RCC 7860 (cell line): ENCODE measurements around the gene HTRA1.
A peak's percentile ranks its signal among the peaks of the same experiment; 100 is the strongest.

Experiments used
- DNase-seq: peaks from one replicate; pipeline ENCODE4 v3.0.0-alpha.2; 2015; ENCODE audit warnings: low spot score
- FAIRE-seq: peaks from 2 replicates; lab custom pipeline; 2012; peaks lifted over from hg19 to GRCh38; lab: Jason Lieb, UNC

Gene HTRA1

DNA sequence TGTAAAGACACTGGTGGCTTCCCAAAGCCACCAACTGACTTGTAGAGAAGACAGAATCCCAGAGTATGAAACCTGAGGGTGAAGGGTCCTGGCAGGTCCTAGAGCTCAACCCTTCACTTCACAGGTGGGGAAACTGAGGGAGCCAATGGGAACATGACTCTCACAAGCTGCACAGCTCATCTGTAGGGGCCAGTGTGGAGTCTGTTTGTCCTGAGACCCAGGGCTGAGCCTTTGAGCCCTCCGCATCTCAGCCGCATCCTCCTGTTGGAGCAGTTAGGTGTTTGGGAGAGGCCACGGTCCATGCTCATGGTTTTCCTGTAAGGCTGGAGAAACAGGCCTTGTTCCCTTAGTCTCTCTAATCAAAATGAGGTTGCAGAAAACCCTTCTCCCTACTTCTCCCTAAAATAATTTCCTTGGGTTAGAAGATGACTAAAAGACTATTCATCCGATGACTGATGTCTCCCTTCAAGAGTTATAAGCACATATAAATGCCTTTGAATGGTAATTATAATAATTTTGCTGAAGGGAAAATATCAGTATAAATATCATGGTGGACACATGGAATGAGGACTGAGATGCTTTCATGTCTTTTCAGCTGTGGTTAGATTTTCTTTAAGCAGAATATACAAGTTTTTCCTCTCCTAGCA lies 10.3 kb downstream of the HTRA1 start:
- DNase-seq (no peak), FAIRE-seq (peak; percentile 41)

DNA sequence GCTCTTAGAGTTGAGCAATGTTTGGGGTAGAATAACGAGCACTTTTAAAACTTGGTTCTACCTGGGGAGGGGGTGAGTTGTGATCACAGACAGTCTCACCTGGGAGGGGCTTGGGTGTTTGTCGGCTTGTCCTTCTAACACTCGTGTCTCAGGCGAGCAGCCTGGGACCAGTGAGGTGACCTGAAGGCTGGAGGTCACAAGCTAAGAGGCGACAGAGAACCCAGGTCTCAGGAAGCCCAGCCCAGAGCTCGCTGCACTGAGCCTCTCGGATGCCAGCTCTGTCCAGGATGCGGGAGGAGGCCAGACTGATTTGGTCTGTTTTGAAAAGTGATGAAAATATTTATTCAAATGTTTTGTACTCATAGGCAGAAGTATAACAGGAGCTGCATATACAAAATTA lies 11.8 kb downstream of the HTRA1 start:
- DNase-seq (no peak), FAIRE-seq (no peak)

DNA sequence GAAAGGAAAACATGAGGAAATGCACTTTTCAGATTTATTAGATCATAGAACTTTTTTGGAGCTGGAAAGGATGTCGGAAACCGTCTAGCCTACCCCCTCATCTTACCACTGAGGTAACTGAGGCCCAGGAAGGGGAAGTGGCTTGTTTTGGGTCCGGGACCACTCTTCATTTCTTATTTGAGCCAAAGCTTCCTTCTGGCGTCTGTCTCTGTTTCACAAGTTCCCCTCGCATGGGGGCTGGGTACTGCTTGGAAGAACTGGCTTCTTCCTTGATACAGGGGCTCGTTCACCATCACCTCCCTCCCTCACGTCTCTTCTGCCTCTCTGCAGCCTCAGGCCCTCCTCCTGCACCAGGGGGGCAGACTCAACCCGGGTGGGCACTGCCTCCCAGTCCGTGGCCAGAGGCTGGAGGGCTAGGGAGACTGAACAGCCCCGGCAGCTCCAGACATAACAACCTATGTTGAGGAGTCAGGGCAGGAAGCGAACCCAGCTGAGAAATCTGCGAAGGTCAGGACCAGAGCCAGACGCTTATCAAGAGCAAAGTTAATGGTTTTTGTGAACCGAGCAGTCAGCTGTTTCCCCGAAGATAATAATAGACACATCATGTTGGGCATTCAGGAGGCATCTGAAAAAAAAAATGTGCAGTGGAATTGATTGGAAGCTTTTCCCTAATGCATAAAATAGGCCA lies 12.9 kb downstream of the HTRA1 start:
- FAIRE-seq (no peak), DNase-seq (no peak)

DNA sequence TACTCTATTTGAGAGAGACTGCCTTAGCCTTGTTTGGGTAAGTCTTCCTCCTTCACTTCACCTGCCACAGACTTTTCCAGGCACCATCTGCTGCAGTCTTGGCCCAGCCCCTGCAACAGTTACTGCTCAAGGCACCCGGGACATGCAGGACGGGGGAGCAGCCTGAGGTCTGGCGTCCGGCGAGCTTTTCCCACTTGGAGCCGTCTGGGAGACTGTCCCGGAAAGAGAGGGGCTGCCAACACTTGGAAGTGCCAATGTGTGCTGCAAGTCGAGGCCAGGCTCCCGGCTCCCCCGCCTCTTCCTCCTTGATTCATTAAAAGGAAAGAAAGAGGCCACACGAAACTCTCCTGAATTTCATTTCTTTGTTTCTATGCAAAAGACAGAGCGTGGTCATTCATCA lies 13.7 kb downstream of the HTRA1 start:
- FAIRE-seq (no peak), DNase-seq (no peak)

DNA sequence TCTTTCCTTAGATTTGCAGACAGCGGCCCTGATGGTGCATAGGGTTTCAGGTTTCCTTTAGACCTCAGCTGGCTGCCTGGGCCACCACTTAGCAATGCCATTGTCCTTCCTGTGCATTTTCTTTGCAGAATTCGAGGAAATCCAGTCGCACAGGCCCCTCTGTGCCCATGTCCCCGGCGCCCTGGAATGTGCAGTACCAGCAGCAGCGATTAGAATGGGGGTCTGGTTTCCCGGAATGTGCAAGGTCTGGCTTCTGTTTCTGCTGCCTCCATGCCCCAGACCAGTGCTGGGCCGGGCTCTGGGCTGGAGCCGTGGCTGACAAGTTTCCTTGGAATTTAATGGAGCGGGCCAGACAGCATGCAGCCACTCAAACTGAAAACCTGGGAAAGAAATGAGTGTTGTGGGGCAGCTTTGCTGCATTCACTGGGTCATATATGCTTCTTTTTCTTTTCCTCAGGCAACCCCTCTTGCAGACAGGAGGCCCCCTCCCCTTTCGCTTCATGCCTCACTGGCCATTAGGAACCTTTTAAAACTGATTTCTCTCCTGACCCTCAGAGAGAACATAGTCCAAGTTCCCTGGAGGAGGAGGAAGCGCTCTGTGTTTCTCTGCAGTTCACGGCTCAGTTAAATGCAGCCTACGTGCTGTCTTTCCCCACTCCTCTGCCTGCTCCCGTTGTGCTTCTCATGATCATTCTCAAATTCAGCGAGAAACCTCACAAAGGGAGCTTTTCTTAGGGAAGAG lies 14.4 kb downstream of the HTRA1 start:
- DNase-seq, result no peak
- no peak for FAIRE-seq

DNA sequence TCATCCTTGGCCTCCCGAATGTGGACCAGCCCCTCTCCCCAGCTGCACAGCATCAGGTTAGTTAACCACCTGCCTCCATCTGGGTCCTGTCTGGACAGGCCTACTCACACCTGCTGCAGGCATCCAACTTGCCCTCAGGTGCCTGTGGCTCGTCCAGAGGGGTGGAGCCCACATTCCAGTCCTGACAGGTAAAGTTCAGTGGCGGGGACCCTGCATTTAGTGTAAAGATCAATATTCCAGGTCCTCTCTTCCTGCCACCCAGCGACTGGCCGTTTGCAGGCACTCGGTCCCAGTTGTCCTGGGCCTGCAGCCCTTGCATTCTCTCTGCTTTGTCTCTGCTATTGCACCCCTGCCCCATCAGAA lies 15.0 kb downstream of the HTRA1 start:
- DNase-seq (no peak), FAIRE-seq (no peak)

DNA sequence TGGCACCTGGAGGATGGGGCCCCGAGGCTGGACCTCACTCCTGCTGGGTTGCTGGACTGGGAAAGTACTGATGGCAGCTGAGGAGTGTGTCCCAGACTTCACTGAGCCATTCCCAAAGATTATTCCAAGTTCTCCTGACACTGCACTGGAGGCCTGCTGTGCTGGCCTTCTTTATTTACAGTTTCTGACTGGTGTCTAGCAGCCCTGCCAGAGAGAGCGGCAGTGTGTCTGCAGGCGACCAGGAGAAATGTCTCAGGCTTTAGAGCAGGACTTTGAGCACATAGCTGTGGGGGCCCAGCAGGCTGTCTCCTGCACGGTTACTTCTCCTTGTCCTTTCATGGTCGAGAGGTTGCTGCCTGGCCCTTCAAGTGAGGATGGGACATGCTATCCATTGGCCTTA lies 16.1 kb downstream of the HTRA1 start:
- FAIRE-seq (no peak), DNase-seq (no peak)

DNA sequence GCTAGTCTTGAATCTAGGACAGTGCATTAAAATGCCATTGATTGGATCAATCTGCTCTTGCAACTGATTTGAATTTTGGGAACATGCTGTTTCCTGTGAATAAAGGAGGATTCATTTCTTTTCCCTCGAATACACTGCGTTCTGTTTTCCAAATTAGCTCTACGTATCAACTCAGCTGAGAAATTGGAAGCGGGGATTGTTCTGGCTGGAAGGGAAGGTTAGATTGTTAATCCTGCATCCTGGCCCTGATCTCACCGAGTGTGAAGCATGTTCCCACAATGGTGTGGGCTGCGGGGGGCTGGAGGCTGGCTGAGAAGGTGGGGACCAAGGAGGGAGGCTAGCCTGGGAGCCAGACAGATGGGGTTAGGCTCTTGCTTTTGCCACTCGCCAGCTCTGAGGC lies 17.6 kb downstream of the HTRA1 start:
- no peak for FAIRE-seq
- no peak for DNase-seq

DNA sequence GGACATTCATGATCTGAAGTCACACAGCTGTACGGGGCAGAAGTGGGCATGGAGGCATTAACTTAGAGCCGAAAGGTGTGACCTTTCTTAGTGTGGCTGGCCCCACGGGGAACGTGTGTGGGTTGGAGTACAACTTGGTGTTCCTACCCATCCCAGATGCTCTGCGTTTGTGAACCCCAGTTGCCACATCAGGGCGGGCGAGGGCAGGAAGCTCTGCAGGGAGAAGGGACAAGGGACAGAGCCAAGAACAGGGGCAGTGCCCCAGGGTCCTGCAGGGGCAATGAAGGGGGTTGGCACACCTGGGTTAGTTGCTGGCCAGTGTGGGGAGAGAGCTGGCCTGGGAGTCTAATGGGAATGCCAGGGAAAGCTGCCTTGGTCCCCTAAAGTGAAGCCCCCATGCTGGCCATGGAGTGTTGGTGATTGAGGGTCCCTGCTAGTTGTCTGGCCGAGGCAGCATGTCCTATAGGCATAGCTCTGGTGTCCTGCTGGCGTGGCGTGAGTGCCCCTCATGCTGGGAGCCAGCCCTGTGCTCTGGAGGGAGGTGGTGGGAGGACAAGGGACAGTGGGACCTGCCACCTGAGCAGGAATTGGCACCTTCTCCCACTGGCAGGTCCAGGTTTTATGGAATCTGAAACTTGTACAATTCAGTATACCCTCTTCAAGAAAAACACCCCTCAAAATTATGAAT lies 18.9 kb downstream of the HTRA1 start:
- DNase-seq, result no peak
- no peak for FAIRE-seq

DNA sequence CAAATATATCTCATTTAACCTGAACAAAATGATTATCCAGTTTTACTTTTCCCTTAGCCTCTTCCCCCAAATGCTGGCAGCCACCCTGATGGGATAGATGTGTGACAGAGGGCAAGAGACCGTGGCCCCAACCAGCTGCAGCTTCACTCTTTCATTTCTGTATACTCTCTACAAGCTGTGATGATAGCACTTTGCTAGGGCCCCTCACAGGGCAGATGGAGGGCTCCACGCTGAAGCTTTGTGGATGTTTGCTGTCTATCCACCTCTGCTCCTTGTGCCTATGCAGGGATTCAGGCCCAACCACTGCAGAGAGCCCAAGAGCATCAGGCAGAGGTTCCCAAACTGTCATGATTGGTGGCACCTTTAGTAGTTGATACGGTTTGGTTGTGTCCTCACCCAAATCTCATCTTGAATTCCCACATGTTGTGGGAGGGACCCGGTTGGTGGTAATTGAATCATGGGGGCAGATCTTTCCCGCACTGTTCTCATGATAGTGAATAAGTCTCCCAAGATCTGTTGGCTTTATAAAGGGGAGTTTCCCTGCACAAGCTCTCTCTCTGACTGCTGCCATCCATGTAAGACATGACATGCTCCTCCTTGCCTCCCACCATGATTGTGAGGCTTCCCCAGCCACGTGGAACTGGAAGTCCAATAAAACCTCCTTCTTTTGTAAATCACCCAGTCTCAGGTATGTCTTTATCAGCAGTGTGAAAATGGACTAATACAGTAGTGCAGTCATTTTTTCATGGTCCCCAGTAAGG lies 20.1 kb downstream of the HTRA1 start:
- no peak for FAIRE-seq

DNA sequence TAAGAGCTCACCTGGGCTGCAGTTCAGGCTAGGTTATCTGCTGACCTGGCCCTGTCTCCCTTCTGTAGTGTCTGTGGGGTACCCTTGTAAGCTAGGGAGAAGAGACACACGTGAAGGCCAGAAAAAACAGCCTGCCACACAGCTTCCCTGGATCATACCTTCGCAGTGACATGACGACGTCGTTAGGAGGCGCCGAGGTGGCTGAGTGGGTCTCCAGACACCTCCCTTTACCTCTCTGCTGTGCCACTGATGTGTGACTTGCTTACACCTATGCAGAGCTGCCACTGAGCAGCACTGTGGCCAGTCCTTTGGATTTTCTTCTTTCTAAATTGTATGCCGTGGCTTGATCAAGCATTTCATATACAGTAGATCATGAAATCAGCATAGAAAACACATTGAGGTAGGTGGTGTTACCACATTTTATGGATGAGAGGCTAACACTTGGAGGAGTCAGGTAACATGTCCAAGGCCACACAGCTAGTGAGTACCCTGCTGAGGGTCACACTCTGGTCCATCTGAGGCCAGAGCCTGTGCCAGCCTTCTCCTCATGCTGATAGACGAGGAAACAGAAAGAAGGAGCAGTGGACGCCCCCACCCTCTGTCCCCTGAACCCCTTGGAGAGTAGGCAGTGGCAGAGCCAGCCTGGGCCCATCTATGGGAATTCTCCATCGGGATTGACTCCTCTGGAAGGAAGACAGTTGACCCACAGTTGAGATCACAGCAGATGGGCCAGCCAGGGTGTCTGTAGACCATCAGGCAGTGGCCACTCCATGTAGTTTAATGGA lies 23.1 kb downstream of the HTRA1 start:
- FAIRE-seq (no peak), DNase-seq (no peak)

More for the DNA sequence above, 20.1 kb downstream of the HTRA1 start:
- DNase-seq, result no peak

DNA sequence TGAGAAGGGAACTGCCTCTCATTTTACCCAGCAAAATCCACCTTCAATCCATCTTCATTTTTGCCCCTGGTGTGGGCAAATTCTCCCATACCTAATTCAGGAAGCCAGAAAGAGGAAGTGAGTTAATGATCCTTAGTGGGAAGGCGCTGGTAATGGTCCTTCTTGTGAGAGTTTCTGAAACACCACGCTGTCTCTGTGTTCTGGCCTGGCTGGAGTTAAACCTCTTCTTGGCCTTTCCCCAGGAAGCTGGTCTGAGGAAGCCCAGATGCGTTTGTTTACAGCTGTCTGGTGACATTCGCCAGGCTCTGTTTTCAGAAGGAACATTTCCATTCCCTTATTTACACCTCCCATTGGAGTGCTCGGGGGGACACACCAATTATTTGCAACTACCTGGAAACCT lies 24.3 kb downstream of the HTRA1 start:
- no peak for FAIRE-seq

DNA sequence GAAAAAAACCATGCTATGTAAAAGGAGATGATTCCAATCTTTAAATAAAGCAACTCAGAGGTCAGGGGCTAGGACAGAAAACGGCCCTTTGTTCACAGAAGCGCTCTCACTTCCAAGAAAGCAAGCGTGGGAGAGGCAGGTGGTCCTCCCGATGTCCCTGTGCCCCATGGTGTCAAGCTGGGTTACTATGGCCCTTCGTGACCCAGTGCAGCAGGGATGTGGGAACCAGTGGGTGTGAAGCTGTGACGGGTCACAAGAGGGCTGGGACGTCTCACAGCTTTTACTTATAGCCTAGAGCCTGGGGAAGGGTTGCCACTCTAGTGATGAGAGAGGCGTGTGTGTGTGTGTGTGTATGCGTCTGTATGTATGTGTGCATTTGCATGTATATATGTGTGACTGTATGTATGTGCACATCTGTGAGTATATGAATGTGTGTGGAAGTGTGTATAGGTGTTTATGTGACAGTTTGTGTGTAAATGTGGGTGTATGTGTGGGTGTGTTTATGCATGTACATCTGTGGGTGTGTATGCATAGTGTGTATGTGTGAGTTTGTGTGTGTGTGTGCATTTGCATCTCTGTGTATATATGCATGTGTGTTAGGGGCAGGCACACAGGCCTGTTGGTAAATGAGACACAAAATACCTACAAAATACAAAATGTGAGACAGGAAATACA lies 25.2 kb downstream of the HTRA1 start:
- FAIRE-seq (no peak), DNase-seq (no peak)

More for the DNA sequence above, 24.3 kb downstream of the HTRA1 start:
- no peak for DNase-seq

DNA sequence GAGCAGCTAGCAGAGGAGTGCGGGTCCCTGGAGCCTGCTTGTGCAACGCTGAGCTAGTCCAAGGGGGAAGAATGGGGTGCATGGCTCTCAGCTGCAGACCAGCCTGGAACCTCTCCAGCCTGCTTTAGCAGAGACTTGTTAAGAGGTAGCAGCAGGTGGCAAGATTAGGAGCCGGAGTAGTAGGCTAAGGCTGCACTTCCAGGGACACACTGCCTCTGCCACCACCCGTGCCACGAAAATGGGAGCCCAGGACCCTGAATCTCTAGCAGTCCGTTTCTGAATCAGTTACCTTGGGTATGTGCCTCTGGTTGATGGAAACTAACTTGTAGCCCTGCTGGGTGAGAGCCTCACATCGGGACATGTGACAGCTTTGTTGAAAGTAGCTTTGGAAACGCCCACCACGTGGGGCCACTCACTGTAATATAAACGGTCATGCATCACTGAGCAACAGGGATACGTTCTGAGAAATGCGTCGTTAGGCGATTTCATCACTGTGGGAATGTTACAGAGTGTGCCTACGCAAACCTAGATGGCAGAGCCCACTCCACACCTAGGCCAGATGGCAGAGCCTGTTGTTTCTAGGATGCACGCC lies 25.9 kb downstream of the HTRA1 start:
- DNase-seq, result no peak
- FAIRE-seq, result no peak

DNA sequence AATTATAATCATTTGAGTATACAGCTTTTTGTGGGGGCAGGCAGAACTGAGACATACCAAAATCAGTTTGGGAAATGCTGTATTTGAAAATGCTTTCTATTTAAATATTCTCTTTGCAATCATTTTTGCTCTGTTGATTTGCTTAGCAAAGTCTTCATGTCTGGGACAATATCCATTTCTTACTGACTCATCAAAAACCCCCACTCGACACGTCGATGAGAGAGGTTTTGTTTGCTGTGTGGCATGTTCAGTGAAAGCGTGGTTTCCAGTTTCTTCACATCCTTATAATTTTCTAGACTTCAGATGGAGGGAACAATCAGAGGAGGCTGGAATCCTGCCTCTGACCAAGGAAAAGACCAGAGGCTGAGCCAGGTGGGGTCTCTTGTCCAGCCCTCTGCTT lies 28.9 kb downstream of the HTRA1 start:
- no peak for DNase-seq
- no peak for FAIRE-seq

DNA sequence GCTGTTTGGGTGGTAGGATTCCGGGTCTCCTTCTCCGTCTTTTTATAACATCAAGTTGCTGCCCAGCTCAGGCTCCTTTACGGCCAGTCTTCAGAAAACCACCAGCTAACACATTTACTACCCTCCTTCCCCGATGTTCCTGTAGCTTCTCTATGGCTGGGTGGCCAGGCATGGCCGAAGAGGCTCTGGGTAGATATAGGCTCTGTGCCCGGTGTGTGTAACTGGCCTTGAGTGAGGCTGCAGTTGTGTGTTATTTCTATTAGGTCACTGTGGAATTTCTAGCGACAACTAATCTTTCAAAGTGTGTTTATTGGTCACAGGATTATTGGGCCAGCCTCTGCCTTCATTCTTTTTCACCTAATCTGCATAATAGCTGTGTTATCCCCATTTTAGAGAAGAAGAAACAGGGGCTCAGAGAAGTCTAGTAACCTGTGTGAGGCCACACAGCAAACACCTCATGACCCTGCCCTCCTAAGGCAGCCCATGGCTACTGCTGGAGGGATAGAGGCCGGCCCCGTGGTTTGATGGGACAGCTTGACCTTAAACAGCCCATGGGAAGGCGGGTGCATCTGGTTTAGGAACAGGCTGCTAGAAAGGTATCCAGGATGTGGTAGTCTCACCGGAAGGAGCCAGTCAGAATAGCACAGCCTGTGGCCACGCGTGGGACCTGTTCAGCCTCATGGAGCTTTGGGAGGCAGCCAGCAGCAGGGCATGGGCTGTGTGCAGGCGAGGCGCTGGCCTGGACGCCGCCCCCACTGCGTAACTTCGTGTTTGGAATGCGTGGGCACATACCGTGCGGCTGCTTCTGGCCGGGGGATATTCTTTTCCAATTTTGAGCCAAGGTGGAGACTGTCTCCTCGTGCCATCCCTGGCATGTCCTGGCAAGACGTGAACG lies 29.7 kb downstream of the HTRA1 start:
- DNase-seq (no peak), FAIRE-seq (no peak)

DNA sequence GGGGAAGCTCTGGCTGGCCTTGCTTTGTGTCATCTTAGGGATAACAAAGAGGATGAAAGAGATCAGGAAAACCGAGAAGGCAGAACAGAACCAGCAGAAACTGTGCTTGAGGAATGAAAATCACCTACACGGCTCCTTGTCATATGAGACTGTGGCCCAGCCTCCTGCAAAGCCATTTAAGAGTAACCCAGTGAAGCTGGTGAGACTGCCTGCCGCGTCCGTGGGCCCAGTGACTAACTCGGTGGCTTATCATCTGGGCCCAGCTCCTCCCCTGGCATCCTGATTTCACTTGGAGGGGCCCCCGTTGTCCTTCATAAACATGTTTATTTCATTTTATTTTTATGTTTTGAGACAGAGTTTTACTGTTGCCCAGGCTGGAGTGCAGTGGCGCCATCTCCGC lies 30.7 kb downstream of the HTRA1 start:
- no peak for FAIRE-seq
- DNase-seq, result no peak

DNA sequence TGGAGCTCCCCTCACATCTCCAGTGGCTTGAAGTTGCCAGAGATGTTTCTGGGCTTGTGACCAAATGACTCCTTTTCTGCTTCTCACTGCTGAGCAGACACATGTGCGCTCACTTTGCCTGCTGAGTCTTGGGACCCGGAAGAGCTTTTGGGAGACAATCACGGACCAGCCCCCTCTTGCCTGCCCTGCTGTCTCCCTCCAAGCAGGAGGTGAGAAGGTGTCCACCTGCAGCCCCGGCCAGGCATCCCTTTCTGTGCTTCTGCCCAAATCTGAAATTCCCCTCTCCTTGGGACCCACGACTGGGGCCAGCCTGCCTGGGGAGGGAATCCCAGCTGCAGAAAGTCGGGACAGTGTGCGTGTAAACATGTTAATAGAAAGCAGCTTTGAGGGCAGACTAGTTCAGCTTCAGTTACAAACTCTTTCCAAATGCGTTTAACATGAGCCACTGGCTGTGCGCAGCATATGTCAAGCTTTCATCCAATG lies 31.7 kb downstream of the HTRA1 start:
- FAIRE-seq (no peak), DNase-seq (no peak)
